T follicular helper cell (primary cell): ENCODE results near the gene BRSK2.
A peak's percentile ranks its signal among the peaks of the same experiment; 100 is the strongest.

ENCODE experiments used
- DNase-seq: peaks from one replicate; pipeline ENCODE4 v3.0.0-alpha.2; 2020; ENCODE audit warnings: low read depth

BRSK2 gene

GRCh38 chr11:1377231-1377780 lies 12.4 kb upstream of the BRSK2 start:
- no peak for DNase-seq

DNA sequence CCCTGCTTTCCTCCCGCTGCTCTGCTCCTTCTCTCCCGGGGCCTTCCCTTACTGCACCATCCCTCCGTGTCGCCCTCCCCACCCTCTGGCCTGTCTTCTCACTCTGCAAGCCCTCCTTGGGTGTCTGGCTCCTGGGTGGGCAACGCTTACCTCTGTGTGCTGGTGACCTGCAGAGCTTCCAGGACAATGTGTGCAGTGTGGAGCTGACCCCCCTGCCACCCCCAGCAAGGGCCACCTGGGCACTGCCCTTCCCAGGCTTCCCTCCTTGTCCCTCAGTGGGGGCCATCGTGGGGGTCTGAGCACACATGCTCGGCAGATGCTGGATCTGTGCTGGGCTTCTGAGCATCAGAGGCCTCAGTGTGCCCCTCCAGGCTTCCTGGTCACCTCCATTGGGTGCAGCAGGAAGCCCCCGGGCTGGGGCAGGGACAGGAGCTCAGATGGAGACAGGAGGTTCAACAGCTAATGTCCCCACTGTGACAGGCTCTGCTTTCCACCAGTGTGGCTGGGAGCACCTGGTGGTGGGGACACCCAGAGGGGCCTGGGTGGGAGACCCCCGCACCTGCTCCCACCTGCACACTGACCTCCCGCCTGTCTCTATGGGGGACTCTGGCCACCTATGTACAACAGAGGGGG lies 7.8 kb upstream of the BRSK2 start:
- no peak for DNase-seq

GRCh38 chr11:1382429-1382828 lies 7.3 kb upstream of the BRSK2 start:
- DNase-seq: no peak

- peak; percentile 73 for DNase-seq
Observed at GRCh38 chr11:1382831-1383607, 6.7 kb upstream of the BRSK2 start.

- DNase-seq: no peak
Observed at GRCh38 chr11:1384199-1384970, 5.3 kb upstream of the BRSK2 start.

DNA sequence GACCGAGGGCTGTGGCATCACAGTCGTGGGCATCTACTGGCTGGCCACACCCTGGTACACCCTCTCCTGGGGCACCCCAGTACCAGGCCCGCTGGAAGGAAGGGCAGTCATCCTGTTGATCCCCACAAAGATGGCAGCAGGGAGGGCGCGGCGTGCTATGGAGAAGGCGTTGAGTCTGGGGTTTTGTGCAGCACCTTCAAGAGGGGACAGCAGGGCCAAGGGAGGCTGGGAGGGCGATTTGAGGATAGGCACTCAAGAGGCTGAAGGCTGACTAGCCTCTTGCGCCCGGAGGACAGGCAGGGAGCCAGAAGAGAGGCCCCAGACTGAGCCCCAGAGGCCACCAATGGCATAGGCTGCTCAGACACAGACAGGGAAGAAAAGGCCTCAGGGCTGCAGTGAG lies 2.2 kb upstream of the BRSK2 start:
- DNase-seq: no peak

- DNase-seq: no peak
Observed at GRCh38 chr11:1387961-1388762, 1.6 kb upstream of the BRSK2 start.

- no peak for DNase-seq
Observed at GRCh38 chr11:1388763-1389102, 1.0 kb upstream of the BRSK2 start.

DNA sequence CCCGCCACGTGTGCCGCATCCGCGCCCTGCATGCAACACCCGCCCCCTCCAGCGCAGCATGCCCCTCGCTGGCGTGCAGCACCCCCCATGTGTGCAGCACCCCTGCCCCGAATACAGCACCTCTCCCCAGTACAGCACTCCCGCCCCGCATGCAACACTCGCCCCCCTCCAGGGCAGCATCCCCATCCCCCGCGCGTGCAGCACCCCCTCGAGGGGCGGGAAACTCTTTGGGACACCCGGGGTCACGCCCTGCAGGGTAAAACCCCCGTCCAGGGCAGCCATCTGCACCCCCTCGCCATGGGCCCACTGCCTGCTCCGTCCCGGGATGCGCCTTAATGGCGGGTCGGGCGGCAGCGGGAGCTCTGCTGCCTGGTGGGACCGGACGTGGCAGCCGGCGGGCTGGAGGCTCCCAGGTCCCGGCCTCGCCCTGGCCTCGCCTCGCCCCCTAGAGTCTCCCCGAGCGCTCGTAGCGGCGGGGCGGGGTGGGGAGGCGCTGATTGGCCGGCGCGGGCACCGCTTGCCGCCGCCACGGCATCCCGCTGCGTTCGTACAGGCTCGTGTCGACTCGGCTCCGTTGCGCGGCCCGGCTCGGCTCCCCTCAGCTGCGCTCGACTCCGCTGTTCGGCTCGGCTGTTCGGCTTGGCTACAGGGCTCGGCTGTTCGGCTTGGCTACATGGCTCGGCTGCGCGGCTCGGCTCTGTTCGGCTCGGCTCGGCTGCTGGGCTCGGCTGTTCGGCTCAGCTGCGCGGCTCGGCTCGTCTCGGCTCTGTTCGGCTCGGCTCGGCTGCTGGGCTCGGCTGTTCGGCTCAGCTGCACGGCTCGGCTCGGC lies 417 bp upstream of the BRSK2 start:
- peak; percentile 97 for DNase-seq

DNA sequence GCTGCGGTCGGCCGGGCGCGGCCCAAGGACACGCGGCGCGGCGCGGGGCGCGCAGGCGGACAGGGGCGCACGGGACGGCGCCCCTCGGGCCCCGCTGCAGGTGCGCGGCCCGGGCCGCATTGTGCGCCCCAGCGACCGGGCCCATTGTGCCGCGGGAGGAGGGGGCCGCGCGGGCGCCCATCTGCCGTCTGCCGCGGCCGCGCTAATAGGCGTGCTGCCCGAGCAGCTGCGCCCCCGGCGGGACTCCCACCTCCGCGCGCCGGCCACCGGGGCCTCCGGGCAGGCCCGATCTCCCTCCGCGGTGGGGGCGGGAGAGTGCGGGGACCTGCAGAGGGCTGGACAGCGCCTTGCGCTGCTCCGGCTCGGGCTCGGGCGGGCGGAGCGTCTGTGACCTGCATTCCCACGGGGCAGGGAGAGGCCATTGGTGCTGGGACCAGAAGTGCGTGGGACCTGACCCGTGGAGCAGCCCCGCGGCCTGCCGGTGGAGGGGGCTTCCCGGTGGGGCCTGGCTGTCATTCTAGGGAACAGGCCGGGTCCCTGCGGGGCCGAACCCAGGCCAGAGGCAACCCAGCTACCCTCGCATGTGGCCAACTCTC lies 933 bp downstream of the BRSK2 start:
- DNase-seq: no peak

- DNase-seq: no peak
Observed at GRCh38 chr11:1391165-1392075, 1.7 kb downstream of the BRSK2 start.

GRCh38 chr11:1392111-1392510 lies 2.4 kb downstream of the BRSK2 start:
- no peak for DNase-seq

GRCh38 chr11:1392561-1392960 lies 2.8 kb downstream of the BRSK2 start:
- DNase-seq: no peak

- DNase-seq: no peak
Observed at GRCh38 chr11:1393038-1393710, 3.4 kb downstream of the BRSK2 start.

DNA sequence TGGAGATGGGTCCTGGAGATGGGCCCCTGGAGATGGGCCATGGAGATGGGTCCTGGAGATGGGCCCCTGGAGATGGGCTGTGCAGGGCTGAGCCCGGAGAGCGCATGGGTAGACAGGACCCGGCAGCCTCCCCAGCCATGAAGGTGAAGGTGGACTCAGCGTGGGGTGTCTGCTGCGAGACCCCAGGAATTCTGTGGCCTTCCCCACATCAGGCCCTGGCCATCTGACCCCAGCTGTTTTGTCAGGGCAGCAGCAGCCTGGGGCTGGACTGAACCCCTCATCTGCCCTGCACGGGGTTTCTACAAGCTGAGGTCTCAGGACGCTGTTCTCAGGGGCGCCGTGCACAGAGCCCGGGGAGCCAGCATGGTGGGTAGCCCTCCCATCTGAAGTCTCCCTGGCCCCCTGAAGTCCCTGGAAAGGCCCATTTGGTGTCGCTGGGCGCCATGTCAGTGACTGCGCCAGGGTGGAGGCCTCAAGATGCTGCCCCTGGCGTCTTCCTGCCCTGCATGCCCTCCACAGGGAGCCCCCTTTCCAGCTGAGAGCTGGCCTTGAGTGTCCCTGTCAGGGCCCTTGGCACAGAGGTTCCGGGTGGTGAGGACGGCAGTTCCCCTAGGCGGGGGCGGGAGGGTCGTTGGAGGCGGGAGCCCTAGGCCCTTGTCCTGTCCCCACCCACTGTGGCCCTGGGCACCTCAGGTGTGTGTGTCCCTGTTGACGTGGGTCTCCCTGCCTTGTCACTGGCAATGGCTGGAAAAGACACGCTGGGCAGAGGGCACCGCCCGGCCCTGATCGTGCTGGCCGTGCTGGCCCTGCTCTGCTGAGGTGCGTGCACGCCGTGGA lies 5.4 kb downstream of the BRSK2 start:
- no peak for DNase-seq

GRCh38 chr11:1395773-1396374 lies 6.1 kb downstream of the BRSK2 start:
- no peak for DNase-seq

DNA sequence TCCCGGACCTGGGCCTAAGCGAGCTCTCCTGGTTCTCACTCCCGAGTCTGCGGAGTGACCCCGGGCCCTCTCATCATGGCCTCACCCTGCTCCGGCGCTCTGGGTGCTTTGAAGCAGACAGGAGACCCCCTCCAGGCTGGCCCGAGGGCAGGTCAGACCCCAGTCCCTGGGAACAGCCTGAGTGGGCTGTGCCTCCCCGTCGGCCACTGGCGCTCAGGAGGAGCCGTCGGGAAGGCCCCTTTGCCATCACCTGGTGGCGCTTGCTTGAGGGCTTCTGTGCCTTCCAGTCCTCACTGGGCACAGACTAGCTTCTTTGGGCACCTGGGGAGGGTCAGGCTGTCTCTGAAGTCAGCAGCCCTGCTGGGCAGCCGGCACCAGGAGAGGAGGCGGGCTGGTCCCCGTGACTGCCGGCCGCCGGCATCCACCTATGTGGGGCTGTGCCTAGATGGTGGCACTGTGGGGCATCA lies 6.7 kb downstream of the BRSK2 start:
- no peak for DNase-seq
